SKM-1 (cell line): ENCODE data around the gene INTS12.

Experiments
- DNase-seq: peaks from one replicate; lab custom pipeline; 2025; ENCODE audit not compliant: unreplicated experiment; lab: John Stamatoyannopoulos, UW

The INTS12 gene

GRCh38 chr4:105686571-105686970 is 21.9 kb downstream of the INTS12 start:
- no peak for DNase-seq

GRCh38 chr4:105683038-105683437 is 25.5 kb downstream of the INTS12 start:
- no peak for DNase-seq

- no peak for DNase-seq
Measured at GRCh38 chr4:105679186-105679585, 29.3 kb downstream of the INTS12 start.

- DNase-seq: no peak
Measured at GRCh38 chr4:105677709-105678108, 30.8 kb downstream of the INTS12 start.

- DNase-seq: no peak
Measured at GRCh38 chr4:105674011-105674410, 34.5 kb downstream of the INTS12 start.

- DNase-seq: no peak
Measured at GRCh38 chr4:105671301-105671700, 37.2 kb downstream of the INTS12 start.

GRCh38 chr4:105670684-105671083 is 37.8 kb downstream of the INTS12 start:
- DNase-seq: no peak

GRCh38 chr4:105666693-105667092 is 41.8 kb downstream of the INTS12 start:
- no peak for DNase-seq

GRCh38 chr4:105662935-105663675 is 45.4 kb downstream of the INTS12 start:
- no peak for DNase-seq

- no peak for DNase-seq
Measured at GRCh38 chr4:105661028-105661427, 47.5 kb downstream of the INTS12 start.

GRCh38 chr4:105659190-105659589 is 49.3 kb downstream of the INTS12 start:
- DNase-seq: no peak

GRCh38 chr4:105657117-105657765 is 51.2 kb downstream of the INTS12 start:
- no peak for DNase-seq

- no peak for DNase-seq
Measured at GRCh38 chr4:105652286-105652888, 56.1 kb downstream of the INTS12 start.

- DNase-seq: no peak
Measured at GRCh38 chr4:105651884-105652283, 56.6 kb downstream of the INTS12 start.

GRCh38 chr4:105650190-105650589 is 58.3 kb downstream of the INTS12 start:
- DNase-seq: no peak

GRCh38 chr4:105645440-105645839 is 63.0 kb downstream of the INTS12 start:
- no peak for DNase-seq

- no peak for DNase-seq
Measured at GRCh38 chr4:105644257-105644656, 64.2 kb downstream of the INTS12 start.

- DNase-seq: no peak
Measured at GRCh38 chr4:105641845-105642244, 66.6 kb downstream of the INTS12 start.

- peak; percentile 43 for DNase-seq
Measured at GRCh38 chr4:105637408-105638176, 70.9 kb downstream of the INTS12 start.

GRCh38 chr4:105634402-105635080 is 73.9 kb downstream of the INTS12 start:
- DNase-seq: no peak

GRCh38 chr4:105633241-105633640 is 75.2 kb downstream of the INTS12 start:
- DNase-seq: no peak
